Measurements from ENCODE around the gene RPTOR. TPM values are rescaled to one million over a fixed set of nuclear protein-coding genes. Genes with fewer than 3 reads are reported as not detected.
"Not testable (repeated sequence)": the region's sequence is repeated elsewhere in the genome, so short reads cannot be mapped to it uniquely, and the experiment has no call there.

Gene RPTOR
- total RNA-seq, 1 experiment from 2014 or later, result 10.1 TPM

DNA sequence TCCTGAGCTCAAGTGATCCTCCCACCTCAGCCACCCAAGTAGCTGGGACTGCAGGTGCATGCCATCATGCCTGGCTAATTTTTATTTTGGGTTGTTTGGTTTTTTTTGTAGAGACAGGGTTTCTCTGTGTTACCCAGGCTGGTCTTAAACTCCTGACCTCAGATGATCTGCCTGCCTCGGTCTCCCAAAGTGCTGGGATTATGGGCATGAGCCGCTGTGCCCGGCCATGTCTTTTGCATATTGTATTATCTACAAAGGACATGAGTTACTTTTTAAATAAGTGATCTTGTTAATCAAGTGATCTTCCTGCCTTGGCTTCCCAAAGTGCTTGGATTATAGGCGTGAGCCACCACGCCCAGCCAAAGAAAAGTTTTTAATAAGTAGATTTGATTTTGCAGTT lies 252.6 kb downstream of the RPTOR start:
- not testable (repeated sequence) for DNase-seq (ENCODE audit: low read depth)

DNA sequence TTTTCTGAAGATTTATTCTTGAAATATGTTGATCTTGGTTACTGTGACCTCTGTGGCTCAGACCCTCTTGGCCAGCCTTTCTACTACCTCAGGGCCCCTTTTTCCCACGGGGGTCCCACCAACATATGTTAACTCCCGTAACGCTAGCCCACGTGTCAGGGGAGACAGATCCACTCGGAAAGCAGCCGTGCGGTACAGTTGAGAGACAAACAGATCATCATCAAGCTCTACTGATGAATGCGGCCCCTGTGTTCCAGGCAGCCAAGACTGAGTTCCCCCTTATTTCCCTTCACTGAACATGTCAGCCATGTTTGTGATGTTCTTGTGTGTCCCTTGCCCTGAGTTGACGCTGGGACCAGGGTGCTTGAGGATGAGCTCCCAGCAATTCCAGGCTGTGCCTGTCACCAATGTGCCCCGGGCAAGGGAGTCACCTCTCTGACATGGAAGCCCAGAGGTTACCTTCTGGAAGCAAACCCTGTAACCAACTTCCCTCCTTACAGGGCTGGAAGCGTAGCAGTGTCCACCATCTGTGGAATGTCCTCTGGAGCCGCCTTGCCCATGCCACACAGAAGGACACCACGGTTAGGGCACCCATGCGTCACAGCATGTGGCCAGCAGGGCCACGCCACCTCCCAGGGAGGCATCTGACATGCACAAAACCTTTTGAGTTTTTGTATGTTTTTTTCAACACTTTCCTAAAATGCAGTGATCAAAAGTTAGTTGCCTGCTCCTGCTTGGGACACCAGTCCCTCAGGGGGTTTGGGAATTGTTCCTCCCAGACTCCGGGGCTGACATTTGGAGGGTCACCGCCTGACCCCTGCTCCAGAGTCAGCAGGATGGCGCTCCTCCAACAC lies 253.3 kb downstream of the RPTOR start:
- DNase-seq (ENCODE audit: low read depth), result no peak

DNA sequence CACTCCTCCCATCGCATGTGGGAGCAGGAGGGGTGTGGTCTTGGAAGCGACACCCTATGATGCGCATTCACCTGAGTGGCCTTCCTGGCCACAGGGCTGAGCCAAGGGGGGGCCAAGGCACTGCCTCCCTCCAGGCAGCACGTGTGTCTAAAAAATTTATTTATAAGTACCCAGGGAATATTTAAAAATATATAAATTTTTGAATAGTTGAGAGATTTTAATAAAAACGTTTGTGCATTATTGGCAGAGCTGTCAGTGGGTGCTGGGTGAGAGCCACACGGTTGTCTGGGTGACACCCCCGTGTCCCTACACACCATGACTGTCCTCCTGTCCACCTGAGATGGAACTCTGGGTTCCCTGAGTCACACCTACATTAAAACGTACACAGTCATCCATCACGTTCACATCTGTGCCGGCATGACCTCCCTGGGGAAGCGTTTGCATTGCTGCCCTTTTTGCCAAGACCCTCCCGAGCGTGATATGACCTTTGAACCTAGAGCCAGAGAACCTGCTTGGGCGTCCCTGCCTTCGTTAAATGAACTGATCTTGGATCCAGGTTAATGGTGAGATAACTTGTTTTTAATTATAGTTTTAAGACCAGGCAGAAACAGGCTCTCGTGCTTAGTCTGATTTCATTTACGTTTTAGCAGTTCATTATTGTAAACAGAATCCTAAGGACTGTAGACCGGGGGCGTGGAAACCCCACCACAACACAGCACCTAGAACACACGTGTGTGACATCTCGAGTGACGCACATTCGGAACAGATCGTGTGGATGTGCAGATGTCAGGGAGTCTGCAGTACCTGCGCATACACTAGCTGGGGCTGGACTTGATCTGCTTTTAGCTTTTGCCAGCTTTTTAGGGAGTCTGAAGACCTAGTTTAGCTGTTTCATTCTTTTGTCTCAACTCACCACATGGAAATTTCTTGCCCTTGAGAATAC lies 254.2 kb downstream of the RPTOR start:
- no peak for DNase-seq (ENCODE audit: low read depth)

DNA sequence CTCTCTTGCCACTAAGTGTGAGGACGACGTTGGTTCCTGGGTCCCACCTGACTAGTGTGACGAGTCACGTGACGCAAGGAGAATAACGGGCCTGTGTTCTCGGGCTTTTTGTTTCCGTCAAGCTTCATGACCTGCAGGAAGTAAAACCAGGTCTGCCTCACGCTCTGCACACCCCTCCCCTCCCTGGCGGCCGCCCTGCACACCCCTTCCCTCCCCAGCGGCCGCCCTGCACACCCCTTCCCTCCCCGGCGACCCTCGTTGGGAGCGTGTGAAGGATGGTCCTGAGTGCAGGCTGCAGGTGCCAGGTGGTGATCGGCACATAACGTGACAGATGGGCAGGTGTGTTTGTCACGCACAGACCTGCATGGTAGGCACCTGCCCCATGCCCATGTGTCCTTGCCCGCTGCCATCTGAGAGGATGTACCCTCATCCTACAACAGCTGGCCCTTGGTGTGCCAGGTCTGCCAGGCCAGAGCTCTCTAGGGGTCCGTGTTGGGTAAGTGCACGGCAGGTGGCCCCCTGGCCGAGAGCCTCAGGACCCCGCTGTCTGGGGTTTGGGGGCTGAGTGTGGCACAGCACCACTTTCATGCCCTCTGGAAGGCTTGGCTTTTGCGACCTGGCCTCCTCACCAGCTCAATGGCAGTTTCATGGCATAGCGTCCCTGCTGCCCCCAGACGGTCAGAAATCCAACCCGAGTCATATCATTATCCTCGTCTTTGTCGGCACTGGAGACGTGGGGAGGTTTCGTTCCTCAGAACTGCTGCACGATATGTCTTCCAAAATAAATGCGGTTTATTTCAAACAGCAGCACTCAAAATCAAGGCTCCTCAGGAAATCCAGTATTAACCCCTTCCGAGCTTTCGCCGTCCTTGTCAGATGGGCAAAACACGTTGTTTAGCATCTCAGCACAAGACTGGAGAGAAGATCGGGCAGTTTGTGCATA lies 255.2 kb downstream of the RPTOR start:
- no peak for DNase-seq (ENCODE audit: low read depth)

DNA sequence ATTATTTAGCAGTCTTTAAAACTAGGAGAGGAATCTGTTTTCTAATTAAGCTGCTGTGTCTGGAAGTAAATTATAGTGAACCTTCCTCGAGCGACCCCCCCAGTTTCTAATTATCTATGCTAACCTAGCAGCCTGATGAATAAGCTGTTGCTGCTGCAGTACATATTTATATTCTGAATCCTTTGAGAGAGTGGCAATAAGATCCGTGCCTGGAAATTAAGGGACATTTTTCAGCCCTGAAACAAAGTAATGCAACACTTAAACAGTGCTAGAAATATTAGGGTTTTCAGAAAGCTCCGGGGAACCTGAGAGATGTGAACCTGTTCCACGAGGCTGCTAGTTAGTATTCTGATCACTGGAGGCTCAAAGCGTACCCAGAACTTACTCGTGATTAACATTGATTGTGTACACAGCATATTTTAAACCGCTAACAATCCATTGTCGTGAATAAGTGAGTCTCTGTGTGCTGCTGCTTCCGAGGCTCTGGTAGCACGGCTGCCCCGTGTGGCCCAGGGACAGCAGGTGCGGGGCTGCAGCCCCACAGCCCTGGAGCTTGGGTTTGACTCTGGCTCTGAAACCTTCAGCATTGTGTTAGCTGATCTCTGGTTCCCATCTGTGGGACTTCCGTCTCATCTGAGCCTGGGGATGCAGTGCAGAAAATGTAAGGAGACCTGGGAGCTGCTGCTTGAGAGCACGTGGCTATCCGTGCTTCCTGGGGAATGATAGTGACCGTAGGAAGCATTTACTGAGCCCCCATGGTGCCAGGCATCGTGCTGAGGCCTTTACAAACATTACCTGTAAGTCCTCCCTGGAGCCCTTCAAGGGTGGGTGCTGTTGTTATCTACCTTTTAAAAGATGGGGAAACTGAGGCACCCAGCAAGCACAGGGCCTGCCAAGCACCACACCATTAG lies 256.1 kb downstream of the RPTOR start:
- DNase-seq (ENCODE audit: low read depth), result no peak

DNA sequence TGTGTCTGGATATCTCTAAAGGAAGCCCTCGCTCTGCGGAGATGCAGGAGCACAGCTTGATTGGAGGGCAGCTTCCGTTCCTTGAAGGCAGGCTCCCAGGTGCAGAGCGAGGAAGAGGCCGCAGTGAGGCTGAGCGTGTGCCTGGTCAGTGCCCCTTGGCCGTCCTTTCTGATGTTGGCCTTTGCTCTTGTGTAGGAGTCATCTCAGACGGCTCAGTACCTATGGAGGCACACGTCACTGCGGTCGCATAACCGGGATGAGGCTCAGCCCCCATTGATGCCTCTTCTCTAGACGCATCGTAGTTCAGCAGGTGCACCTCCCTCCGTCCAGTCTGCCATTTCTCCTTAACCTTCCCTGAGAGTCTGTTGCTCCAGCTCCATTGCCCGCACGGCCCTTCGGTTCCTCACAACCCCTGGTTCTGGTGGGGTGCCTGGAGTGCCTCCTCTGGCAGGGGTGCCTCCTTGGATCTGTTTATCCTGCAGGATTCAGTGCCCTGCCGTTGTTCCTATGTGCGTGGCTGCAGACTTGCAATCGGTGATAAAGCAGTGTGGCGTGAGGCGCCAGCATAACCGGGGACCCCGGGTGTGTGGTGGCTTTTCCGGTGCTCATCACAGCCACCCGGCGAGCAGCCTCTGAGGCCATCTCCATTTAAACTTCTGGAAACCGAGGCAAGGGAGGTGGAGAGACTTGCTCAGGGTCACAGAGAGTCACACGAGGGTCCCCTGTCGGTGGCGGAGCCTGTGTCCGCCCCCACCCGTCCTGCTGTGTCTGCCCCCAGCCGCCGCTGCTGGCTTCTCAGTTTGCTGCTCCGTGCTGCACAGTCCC lies 258.2 kb downstream of the RPTOR start:
- no peak for DNase-seq (ENCODE audit: low read depth)

DNA sequence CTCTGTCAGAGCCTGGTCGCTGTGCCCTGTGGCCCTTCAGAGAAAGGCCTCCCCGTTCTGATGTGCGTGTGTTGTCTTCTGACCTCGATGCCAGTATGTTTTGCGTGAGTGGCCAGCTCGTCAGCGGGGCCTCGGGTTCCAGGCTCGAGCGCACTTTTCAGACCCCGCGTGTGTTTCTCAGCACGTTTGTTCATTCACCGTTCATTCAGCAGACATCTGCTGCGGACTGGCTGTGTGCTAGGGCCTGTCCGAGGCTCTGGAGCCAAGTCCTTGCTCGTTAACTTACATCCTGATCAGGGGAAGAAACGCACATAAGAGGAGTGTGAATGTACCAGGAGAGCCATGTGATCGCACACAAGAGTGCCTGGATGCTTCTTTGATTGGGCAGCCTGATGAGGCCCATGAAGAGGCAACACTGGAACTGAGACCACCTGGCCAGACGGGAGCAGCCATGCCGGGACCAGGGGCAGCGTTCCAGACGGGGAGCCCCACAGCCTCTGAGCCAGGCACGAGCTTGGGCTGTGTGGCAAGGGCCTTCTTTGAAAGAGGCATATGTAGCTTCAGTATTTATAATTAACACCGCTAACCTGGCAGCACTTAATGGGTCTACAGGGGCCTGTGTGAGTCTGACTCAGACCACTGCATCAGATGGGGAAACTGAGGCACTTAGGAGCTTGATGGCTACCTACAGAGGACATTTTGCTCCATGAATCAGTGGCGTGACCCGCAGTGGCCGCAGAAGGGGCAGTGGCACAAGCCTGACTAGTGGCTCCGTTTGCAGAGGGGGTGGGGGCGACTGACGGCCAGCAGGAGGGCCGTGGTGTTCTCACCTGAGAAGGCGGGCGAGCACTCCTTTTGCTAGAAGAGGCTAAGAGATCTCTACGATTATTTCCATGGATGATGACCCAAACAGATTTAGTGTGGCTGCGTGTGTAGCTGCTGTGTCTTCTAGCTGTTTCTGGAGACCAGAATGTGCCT lies 259.1 kb downstream of the RPTOR start:
- no peak for DNase-seq (ENCODE audit: low read depth)

DNA sequence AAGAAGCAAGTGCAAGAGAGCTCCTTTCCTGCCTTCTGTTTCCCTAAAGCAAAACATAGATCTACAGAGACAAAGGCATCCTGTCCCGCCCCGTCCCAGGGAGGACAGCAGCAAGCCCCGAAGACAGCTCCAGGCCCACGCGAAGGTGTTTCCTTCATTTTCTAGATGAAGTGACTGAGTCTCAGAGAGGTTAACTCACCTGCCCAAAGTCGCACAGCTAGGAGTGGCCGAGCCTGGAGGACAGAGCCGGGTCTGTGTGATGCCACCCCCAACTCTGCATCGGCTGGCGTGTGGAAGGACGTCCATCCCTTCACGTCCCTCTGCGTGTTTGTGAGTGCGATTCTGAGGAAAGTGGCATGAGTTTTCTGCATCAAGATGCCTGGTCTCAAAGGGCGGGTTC lies 259.8 kb downstream of the RPTOR start:
- no peak for DNase-seq (ENCODE audit: low read depth)

DNA sequence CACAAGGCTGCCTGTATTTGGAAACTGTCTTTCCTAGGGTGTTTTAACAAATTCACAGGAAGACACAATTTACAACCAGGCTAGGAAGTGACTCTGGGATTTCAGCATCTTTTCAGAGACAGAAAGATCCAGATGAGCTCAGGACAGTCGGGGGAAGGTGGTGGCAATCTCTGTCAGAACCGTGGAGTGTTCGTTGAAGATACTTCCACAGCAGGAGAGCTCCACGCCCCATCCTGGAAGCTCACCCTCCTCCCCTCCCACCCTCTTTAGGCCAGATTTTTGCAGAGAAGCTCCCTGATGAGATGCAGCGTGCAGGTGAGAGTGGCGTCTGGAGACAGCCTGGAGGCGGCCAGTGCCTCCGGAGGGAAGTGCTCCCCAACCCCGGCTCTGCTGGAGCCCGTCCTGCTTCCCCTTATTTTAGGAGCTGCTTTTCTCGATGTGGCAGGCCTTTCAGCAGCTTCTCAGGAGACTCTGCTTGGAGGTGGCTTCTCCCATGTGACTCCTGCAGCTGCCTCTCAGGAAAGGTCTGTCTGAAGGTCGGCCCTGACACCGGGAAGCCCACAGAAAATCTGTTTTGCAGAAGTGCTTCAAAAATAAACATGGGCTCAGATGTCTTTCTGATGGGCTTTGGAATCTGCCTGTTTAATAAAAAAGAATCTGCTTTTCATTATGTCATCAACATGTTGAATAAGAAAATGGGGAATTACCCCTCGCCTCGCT lies 260.6 kb downstream of the RPTOR start:
- no peak for DNase-seq (ENCODE audit: low read depth)

DNA sequence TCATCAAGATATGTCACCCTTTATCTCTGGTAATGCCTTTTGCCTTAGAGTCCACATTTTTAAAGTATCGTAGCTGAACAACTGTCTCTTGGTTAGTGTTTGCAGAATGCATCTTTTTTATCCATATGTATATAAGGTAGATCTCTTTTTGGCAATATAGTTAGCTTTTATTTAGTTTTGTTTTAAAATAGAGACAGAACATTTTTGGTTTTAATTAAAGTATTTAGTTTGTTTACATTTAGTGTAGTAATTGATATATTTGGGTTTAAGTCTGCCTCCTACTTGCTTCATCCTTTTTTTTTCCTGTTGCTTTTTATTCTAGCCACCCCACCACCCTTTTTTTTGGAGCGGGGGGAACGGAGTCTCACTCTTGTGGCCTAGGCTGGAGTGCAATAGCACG lies 262.4 kb downstream of the RPTOR start:
- DNase-seq (ENCODE audit: low read depth), result no peak

DNA sequence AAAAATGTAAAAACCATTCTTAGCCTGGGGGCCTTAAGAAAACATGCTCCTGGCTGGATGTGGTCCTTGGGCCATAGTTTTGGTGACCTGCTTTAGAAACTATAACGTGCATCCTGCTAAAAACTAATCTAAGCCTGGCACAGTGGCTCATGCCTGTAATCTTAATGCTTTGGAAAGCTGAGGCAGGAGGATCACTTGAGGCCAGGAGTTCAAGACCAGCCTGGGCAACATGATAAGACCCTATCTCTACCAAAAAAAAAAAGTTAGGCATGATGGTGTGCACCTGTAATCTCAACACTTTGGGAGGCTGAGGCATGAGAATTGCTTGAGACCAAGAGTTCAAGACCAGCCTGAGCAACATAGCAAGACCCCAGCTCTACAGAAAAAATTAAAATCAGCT lies 263.2 kb downstream of the RPTOR start:
- no peak for DNase-seq (ENCODE audit: low read depth)

DNA sequence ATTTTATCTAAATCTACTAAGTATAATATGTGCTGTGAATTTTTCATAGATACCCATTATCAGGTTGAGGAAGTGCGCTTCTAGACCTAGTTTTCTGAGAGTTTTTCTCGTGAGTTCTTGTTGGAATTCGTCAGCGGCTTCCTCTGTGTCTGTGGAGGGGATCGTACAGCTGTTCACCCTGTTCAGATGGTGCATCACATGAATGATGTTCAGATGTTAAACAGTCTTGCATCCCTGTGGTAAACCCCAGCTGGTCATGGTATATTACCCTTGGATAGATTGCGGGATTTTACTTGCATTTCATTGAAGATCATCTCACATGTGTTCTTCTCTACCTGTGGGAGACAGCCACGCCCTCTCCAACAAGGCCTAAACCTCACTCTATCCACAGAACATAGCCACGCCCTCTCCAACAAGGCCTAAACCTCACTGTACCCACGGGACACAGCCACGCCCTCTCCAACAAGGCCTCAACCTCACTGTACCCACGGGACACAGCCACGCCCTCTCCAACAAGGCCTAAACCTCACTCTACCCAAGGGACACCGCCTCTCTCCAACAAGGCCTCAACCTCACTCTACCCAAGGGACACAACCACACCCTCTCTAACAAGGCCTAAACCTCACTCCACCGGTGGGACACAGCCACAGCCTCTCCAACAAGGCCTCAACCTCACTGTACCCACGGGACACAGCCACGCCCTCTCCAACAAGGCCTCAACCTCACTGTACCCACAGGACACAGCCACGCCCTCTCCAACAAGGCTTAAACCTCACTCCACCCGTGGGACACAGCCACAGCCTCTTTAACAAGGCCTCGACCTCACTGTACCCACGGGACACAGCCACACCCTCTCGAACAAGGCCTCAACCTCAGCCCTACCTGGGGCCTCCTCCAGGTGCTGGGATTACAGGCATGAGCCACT lies 266.8 kb downstream of the RPTOR start:
- no peak for DNase-seq (ENCODE audit: low read depth)

DNA sequence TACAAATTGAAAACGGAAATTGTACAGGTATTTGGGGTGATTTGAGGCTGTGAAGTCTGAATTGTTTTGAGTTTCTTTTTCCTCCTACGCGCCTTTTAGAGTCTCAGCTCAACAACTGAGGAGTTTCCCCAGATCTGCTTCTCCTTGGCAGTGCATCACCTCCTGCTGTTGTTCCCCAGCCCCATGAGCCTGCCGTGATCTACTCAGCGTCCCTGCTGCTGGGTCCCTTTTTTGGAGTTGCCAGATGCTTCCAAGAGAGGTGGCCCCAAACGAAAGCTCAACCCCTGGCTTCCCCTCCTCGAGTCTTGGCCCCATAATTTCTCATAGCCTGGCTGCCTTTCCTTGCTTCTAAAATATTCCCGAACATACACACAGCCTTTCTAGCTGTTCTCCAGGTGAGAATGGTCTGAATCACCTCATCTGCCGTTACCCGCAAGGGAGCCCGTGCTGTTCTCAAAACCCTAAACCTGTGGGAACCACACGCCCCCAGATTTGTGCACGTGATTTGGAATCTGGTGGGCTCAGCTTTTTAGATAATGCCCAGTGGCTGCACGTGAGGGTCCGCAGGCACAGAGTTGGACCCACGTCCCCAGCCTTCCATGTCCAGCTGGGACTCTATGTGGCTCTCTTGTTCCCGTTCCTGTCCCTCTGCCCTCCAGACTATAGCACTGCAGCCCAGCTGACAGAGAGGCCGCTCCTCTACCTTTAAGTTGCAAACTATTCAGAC lies 267.9 kb downstream of the RPTOR start:
- no peak for DNase-seq (ENCODE audit: low read depth)

DNA sequence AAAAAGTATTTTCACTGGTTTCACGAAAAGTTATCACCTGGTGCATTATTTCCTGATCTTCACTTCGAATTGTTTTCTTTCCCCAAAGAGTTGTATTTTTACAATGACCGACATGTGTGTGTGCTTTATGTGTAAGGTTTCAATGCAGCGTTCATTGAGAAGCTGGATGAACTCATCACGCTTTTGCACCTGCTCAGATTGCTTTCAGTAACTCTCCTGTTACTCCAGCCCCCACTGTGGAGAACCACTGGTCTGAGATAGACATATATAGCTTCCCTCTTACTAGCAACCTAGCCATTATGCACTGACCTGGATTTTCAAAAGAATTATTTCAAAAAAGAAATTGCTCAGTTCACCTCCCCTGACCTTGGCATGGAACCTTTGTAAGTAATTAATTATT lies 268.7 kb downstream of the RPTOR start:
- no peak for DNase-seq (ENCODE audit: low read depth)

DNA sequence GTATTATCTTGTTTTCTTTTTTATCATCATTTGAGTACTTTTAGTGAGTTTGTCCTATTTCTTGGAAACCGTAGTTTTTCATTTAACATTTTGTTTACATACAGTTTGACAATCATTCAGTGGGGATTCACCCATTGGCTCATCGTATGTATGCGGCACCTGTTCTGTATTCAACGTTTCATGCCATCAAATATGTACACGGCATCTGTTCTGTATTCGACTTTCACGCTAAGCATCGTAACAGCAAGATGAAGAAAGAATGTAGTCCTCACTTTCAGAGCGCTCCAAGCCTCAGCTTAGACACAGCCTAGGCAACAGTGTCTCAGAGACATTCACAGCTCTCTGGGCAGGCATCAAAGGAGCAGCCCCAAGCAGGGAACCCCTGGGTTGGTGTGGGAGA lies 269.9 kb downstream of the RPTOR start:
- no peak for DNase-seq (ENCODE audit: low read depth)

DNA sequence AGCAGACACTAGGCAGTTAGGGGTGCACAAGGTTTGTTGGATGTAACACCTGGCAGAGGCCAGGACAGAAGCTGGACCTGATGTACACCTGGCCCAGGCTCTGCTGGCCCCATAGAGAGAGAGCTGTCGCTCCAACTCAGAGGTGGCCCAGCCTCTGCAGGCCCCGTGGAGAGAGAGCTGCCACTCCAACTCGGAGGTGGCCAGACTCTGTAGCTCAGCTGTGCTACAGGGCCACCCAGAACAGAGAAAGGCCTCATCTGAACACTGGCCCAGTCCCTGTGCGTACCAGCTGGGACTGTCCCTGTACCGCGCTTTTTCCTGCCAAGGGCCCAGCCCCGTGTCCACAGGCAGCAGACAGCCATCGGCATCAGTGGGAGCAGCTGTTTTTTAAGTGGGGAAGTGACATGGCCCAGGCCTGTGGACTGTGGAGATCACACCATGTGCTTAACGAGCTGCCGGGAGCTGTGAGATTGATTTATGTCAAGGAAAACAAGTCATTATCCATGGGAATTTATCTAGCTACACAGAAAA lies 270.6 kb downstream of the RPTOR start:
- DNase-seq (ENCODE audit: low read depth), result no peak

All from RPMI7951 (cell line).